Fibroblast of skin of right quadriceps (primary cell): ENCODE results near the gene HOATZ.

Experiments
- DNase-seq: peaks from one replicate; pipeline ENCODE4 v3.0.0-alpha.2; 2013

Gene HOATZ

DNA sequence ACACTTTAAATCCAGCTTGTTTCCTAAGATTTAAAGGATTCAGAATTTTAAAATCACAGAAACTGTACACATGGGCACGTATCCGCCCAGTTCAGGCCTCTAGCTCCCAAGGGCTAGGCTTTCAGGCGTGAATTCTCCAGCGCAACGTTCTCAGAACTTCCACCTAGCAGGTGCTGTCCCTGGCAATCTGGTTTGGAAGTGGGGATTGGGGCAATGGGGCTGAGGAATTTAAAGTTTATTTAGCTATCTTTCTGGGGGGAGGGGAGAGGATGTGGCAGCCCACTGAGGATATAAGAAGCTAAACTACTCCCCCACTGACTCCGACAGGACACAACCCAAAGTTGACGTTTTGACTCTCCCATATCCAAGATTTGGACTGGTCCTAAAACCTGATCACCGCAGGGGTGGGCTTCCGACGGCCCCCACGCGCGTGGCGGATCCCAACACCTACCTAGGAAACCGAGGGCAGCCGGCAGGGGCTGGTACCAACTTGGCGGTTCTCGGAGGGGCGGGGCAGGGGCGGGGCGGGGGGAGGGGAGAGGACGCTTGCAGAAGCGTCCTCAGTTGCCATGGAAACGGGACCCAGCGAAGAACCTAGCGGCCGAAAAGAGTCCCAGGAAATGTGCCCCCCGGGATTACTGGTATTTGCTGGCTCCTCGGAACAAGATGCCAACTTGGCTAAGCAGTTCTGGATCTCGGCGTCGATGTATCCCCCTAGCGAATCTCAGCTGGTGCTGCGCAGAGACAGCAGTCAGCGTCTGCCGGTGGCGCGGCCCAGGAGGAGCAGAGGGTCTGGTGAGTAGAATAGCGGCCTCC, at the start of gene HOATZ:
HOATZ (plus strand) TSS at position 563 of the 816 bp plus-strand sequence; CDS start at position 570, 7 bp downstream.
- DNase-seq = peak; percentile 43

DNA sequence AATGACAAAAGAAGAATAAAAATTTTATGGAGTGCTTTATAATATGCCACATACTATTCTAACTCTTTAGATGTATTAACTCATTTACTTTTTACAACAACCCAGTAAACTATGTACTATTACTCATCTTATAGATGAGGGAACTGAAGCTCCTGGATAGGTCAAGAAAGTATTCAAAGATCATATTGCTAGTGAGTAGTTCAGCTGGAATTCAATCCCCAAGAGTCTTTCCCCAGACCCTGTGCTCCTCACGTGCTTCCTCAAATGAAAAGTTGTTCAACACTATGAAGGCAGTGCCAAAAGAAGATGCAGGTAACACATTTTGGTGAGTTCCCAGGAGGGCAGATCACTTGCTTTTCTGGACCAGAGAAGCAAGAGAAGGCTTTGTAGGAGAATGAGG, 49.2 kb upstream of the HOATZ start:
- peak; percentile 85 for DNase-seq

DNA sequence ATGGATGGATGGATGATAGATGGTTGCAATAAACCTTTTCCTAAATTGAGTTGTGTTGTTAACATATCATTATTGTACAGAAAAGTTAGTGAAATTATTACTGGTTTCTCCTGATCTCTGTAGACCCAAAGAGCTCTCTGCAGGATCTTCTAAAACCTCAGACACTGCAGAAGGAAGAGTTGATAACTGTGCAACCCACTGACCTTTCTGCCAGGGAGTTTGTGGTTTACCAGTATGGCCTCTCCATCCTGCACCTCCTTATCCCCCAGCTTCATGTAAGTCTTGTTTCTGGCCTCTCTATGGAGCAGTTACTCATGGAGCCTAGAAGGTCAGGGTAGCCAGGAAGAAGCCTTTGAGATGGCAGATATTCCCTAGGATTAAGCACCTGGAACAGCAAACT, 48.0 kb upstream of the HOATZ start:
- DNase-seq = no peak

DNA sequence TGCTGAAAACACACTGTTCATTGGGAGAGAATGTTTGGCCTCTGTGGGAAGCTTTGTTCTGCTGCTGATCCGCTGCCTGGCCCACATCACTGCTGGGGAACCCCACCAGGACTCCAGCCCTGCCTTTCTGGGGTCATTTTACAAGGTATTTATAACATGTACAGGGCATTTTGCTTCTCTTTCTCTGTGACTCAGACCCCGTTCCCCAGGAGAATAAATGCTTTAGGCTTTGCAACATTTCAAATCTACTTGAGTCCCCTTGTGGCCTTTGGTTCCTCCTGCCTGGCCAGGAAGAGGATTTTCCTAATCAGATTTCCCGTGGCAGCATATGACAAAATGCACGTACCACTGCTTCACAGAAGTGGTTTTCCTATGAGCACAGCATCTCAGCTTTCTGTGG, 45.4 kb upstream of the HOATZ start:
- DNase-seq = peak; percentile 65

DNA sequence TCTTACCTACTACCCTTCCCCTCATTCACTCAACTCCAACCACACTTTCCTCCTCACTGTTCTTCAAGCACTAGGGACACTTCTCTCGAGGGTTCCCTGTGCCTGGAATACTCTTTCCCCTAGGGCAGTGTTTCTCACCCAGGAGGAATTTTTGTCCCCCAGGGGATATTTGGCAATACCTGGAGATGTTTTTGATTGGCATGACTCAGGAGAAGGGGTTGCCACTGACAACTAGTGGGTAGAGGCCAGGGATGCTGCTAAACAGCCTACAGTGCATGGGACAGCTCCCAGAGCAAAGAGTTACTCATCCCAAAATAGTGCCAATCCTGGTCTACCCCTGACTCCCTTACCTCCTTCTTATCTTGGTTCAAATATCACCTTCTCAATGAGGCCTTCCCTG, 42.4 kb upstream of the HOATZ start:
- DNase-seq = no peak

DNA sequence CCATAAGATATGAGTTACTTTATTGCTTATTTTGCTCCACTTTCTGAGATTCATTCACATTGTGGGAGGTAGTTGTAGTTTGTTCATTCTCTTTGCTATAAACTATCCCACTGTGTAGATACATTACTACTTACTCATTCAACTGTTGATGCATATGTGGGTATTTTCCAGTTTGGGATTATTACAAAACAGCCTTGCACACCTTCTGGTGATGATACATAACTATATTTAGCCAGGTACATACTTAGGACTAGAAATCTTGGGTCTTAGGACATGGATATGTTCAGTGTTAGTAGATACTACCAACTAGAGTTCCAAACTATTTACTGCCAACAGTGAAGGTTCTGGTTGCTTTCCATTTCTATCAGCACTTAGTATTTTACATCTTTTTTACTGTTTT, 40.1 kb upstream of the HOATZ start:
- DNase-seq = no peak

DNA sequence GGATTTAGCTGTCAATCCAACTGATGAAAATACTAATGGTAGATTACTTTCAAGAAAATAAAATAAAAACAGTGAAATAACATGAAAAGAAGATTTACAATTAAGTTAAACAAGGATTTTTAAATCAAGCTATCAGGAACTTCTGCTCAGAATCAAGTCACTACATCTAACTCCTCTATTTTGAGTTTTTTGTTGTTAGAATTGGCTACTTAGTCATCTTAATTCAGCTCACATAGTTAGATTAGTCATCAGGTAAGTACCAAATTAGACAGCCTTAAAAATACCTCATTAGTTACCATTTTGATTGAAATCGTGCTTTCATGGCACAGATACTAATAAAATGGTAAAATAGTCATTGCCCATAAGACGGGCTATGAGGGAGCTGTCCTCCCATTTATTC, 38.2 kb upstream of the HOATZ start:
- peak; percentile 31 for DNase-seq

DNA sequence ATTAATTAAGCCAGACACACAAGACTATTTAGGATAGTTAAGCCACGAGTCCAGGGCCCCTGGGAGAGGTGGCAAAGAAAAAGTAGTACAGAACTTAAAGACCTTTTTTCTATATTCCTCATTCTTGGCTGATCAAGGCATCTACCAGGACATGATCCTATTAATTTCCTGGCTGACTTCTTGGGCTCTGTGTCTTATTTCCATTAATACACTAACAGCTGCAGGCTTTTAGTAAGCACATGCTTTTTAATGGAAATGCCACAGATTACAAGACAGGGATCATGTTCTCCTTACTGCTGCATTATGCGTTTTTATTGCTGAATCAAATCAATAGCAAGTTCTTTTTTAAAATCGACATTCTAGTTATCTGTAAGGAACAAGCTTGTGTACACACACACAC, 37.6 kb upstream of the HOATZ start:
- DNase-seq = no peak

DNA sequence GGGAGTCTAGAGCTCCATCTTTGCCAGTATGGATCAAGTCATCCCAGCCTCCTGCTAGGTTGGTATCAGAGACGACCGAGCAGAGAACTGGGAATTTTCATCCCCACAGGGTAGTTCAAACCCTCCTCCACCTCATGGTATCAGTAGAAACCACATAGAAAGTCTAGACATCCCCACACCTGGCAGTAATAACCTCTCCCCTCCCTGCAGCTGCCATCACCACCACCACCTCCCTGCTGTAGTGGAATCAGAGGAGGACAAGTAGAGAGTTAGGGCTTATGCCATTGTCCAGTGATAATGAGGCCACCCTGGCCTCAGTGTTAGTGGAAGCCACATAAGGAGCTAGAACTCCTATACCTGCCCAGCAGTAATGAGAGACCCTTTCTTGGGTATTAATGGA, 36.7 kb upstream of the HOATZ start:
- DNase-seq = no peak

DNA sequence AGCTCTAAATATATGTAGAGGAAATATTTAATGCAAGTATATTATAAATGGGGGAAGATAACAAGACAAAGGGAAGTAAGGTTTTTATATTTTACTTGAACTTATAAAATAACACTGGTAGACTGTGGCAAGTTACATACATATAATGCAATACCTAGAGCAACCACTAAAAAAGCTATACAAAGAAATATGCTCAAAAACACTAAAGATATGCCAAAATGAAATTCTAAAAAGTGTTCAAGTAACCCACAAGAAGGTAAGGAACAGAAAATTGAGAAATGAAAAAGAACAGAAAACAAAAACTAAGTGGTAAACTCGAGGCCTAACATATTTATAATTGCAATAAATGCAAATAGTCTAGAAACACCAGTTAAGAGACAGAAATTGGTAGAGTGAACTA, 34.9 kb upstream of the HOATZ start:
- no peak for DNase-seq

DNA sequence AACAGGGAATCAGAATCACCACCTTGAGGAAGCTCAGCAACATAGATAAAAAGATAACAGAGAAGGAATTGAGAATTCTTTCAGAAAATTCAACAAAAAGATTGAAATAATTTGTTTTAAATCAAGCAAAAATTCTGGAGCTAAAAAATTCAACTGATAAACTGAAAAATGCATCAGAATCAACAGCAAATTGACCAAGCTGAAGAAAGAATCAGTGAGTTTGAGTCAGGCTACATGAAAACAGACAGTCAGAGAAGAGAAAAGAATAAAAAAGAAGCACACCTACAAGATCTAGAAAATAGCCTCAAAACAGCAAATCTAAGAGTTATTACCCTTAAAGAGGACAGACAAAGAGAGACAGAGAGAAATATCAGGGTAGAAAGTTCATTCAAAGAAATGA, 31.1 kb upstream of the HOATZ start:
- DNase-seq = no peak

DNA sequence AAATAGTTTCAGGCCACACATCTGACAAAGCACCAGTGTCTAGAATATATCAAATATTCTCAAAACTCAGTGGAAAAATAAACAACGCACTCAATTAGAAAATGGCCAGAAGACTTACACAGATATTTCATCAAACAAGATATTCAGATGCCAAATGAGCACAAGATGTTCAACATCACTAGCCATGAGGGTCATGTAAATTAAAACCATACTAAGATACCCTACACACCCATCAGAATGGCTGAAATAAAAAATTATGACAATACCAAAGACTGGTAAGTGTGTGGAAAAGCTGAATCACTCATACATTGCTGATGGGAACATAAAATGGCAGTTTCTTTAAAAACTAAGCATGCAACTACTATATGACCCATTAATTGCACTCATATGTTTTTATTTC, 24.1 kb upstream of the HOATZ start:
- no peak for DNase-seq

DNA sequence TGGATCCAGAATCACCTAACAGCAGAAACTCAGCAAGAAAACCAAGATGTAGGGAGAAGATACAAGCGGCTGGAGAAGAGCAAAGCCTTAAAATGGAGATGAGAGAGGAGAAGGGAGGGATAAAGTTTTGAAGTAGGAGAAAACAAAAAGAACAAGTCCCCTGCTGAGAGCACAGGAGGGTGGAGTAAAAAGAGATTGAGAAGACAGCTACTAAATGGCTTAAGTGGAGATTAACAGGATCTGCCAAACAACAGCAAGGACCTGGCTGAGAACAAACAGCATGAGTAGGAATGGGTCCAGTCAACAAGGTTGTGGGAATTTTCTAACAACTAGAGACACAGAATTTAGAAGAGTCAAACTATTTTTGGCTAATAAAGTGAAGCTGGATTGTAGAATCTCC, 20.5 kb upstream of the HOATZ start:
- DNase-seq = no peak

DNA sequence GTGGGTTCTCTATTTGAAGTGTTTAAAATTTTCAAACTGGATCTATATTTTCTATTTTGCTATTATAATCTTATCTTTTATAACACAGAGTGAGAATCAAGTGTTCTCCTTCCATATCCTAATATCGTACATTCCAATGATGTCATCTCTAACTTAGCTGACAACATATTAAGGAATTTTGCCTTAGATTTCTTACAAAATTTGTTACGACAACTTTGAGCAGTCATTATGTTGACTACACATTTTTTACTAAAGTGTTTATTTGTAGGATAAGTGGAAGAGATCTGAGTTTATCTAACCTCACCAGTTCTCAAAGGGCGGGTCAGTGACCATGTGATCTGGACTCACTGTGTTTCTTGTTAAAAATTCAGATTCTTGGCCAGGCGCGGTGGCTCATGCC, 15.1 kb upstream of the HOATZ start:
- no peak for DNase-seq

DNA sequence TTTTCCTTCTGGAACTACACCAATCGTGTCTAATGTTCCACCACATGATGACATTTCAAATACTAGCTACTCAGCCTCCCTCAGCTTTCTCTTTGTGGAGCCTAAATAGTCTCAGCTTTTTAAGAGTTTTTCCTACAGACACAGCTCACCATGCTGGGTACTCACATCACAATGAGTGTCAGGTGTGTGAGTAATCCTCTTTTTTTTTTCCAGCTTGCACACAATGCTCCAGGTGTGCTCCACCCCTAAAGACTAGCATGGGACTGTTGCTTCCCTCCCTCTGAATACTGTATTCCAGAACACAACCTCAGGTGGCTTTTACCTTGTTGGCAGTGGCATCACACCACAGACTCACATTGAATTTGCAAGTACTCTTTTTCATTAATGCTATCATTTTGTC, 14.1 kb upstream of the HOATZ start:
- no peak for DNase-seq

DNA sequence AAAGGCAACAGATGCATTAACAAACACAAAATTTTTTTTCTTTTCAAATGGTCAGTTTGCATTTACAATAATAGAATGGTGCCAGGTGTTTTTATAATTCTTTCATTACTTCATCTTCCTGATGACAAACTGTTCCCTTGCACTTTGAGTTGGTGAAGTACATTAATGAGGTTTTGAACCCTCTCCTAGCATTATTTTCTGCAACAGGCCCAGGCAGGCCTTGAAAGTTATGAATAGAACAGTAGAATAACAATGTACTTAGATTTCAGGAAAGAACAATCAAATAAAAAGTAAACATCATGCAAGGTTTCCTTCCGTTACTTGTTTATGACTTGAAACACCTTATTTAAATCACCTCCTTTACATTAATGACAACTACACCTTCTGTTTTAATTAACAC, 12.0 kb upstream of the HOATZ start:
- DNase-seq = no peak

DNA sequence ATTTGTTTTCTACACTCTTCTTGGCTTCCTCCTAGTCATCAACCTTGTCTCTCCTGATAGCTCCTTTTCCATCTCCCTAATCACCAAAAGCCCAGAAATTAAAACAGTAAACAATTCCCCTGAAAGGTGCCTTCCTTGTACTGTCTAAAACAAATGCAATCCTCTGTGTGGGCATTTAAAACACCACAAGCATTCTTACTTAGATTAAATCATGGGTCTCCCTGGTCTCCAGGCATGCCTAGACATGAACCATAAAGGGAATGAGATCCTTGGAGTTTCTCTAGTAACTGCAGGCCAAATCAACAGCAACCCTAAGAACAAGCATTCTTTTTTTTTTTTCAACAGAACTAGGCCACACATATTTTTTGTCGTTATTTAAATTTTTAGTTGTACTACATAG, 4.3 kb upstream of the HOATZ start:
- DNase-seq = no peak

DNA sequence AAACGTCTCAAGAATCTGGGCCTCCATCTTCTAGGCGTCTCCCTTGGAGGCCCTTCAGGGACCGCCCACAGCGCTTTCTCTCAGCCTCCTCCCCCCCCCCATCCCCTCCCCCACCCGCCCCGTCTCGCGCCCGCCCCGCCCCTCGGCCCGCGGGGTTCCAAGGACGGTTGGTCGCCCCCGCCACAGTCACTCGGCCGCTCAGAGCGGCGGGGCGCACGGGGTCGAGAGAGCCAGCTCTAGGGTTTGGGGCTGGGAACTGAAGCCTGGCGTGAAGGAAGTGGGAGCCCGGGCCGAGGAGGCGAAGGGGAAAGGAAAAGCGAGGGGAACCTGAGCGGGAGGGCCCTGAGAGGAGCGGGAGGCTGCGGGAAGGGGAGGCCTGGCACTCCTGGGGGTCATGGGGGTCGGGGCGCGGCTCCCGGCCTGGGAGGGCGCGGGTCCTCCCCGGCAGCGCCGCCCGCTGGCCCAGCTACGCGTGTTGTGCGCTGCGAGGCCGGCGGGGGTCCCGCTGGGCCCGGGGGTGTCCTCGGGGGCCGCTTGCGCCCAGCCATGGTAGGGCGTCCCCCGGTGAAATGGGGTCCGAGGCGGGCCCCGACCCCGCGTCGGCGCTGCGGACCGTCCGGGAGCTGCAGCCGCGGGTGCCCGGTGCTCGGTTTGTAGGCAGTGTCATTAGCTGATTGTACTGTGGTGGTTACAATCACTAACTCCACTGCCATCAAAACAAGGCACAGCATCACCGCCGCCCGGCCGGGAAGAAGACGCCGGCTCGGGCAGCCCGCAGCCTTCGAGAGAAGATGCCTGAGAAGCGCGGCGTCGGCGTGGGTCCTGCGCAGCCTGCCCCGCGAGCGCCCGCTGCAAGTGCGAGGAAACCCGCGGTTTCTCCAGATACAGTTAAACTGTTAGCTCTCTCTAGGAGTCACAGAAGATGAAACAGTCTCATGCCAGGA, 2.0 kb upstream of the HOATZ start, which contains the start of gene BTG4:
BTG4 (minus strand) TSS at position 91 of the 944 bp plus-strand sequence. CDS start 13,610 bp downstream, outside the sequence.
- no peak for DNase-seq

DNA sequence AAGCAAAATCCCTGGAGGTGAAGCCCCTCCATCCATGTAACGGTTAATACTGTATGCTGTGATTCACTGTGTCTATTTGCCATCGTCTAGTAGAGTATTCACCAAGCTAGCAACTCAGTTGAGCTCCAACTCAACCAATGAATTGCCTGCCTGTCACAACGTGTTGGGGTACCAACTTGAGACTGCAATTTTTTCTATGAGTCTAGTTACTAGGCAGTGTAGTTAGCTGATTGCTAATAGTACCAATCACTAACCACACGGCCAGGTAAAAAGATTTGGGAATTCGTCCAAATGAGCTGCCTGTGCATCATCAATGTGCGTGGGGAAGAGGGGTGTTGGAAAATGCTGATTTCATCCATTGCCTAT, 1.4 kb upstream of the HOATZ start:
- no peak for DNase-seq

DNA sequence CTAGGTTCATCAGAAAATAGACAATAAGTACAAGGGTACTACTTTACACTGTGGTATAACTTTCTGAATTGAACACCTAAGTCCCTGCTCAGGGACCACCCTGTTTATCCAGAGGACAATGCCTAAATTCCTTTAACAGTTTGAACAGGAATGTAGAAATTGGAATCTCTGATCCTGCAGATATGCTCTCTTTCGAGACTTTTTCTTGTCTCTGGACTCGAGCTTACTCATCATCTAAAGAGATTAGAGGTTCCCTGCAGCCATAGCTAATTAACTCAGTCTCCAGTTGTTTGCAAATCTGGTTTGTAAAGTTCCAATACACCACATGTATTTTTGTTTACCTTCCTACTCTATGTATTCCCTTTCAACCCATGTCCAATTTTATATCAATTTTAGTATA, 1.0 kb downstream of the HOATZ start:
- DNase-seq = no peak

DNA sequence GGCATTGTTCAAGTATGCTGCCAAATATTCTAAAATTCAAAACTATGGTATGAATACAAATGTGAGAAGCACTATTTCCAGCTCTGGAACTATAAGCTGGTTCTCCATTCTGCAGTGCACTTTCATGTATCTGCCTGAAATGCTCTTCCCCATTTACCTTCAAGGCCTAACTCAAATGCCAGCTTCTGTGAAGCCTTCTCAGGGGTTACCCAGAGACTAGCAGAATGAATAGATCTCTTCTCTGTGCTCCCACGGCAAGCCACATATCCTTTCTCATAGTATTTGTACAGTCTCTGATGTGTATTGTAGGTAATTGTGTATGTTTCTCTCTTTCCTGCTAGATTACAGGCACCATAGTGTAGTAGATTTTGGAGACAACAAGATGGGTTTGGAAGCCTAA, 4.1 kb downstream of the HOATZ start:
- no peak for DNase-seq

DNA sequence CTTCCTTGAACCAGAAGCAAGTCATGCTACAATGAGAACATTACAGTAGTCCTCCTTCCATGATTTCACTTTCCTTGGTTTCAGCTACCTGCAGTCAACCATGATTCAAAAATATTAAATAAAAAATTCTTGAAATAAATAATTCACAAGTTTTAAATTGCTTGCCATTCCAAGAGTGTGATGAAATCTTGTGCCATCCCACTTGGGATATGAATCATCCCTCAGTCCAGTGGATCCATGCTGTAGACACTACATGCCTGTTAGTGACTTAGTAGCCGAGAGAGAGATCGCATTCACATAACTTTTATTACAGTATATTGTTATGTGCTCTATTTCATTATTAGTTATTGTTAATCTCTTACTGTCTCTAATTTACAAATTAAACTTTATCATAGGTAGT, 6.0 kb downstream of the HOATZ start:
- peak; percentile 60 for DNase-seq

DNA sequence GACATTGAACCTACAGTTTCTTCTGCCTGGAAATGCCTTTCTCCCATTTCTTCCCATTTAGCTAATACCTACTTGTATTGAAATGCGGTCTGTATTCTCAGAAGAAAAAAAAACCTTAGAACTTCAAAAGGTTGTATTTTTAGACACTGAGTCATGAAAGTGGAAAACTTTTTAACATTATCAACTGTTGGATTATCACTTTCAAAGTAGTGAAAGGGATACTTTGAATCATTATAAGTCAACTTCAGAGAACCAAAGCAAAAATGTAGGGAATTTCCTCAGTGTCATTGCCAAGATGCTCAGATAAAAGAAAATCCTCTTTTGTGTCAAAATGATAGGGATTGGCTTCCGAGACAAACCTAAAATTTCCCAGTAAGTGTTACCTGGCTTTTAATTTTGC, 6.6 kb downstream of the HOATZ start:
- peak; percentile 38 for DNase-seq

DNA sequence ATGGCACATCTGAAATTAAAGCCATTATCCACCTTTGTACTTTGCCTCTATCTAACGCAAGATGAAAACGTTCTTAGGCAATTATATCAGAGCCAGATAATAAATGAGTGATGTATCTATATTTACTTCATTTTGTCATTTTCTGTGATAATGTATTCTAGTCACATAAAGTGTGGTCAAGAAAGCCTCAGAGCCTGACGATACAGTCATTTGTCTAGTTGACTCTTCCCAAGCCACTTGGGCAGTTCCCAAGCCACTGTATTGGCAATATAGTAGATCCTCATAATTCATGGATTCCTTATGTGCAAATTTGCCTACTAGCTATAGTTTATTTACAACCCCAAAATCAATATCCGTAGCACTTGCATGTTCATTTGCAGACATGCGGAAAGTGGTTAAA, 7.8 kb downstream of the HOATZ start:
- no peak for DNase-seq
